Neuronal stem cell (in vitro differentiated cells): ENCODE results near the gene GMCL1.

ENCODE experiments used
- DNase-seq: peaks from one replicate; pipeline ENCODE4 v3.0.0-alpha.2; 2013; ENCODE audit warnings: low spot score
- H2AFZ ChIP-seq: one replicate; pipeline ENCODE4 v1.6.1; 2013; ENCODE audit warnings: mild to moderate bottlenecking, low read length, inconsistent platforms
- H2AK5ac ChIP-seq: 2 replicates; pipeline ENCODE4 v1.6.1; 2013; ENCODE audit warnings: low read depth, mild to moderate bottlenecking, inconsistent platforms, low read length, moderate library complexity, mixed read lengths
- H2BK120ac ChIP-seq: 2 replicates; pipeline ENCODE4 v1.6.1; 2013; ENCODE audit warnings: low read depth, mild to moderate bottlenecking, inconsistent platforms, low read length, moderate library complexity, mixed read lengths
- H2BK12ac ChIP-seq: one replicate; pipeline ENCODE4 v1.6.1; 2013; ENCODE audit warnings: low read length, inconsistent platforms
- H2BK15ac ChIP-seq: 2 replicates; pipeline ENCODE4 v1.6.1; 2013; ENCODE audit warnings: mild to moderate bottlenecking, low read length, inconsistent platforms, mixed read lengths
- H2BK5ac ChIP-seq: one replicate; pipeline ENCODE4 v1.6.1; 2013; ENCODE audit warnings: inconsistent platforms, mild to moderate bottlenecking, low read length, moderate library complexity
- H3K14ac ChIP-seq: one replicate; pipeline ENCODE4 v1.6.1; 2013; ENCODE audit warnings: low read length, inconsistent platforms
- H3K18ac ChIP-seq: 2 replicates; pipeline ENCODE4 v1.6.1; 2013; ENCODE audit warnings: low read length, inconsistent platforms
- H3K23ac ChIP-seq: 2 replicates; pipeline ENCODE4 v1.6.1; 2013; ENCODE audit warnings: low read depth, mild to moderate bottlenecking, mixed read lengths, low read length, inconsistent platforms; ENCODE audit not compliant: poor library complexity
- H3K27ac ChIP-seq: replicated peaks from 3 replicates; pipeline ENCODE4 v1.5.1; 2013; ENCODE audit warnings: low read length, inconsistent platforms
- H3K27me3 ChIP-seq, 3 experiments: 2 replicates each; pipeline ENCODE4 v1.6.1; 2013; ENCODE audit warnings: low read length in 3 of 3, mild to moderate bottlenecking in 2 of 3, inconsistent platforms in 1 of 3, low read depth in 1 of 3, mixed read lengths in 1 of 3, moderate library complexity in 1 of 3; ENCODE audit not compliant: control insufficient read depth in 3 of 3, insufficient read depth in 3 of 3
- H3K36me3 ChIP-seq, 2 donors: replicated peaks in 1 of 2; 2 replicates each; pipeline ENCODE4 v1.6.1; 2013; ENCODE audit warnings: low read length in 2 of 2; ENCODE audit not compliant: control insufficient read depth in 2 of 2, insufficient read depth in 2 of 2
- H3K4ac ChIP-seq: 2 replicates; pipeline ENCODE4 v1.6.1; 2013; ENCODE audit warnings: inconsistent platforms, mild to moderate bottlenecking, low read length, moderate library complexity
- H3K4me1 ChIP-seq, 2 donors: 1 replicate in 1 of 2; 2 replicates in 1 of 2; pipeline ENCODE4 v1.6.1; 2013; ENCODE audit warnings: low read length in 2 of 2, low read depth in 1 of 2; ENCODE audit not compliant: control insufficient read depth in 2 of 2, insufficient read depth in 1 of 2
- H3K4me2 ChIP-seq: one replicate; pipeline ENCODE4 v1.6.1; 2013; ENCODE audit warnings: mild to moderate bottlenecking, low read length, inconsistent platforms; ENCODE audit not compliant: insufficient read depth, poor library complexity, severe bottlenecking
- H3K4me3 ChIP-seq, 2 donors: 2 replicates each; pipeline ENCODE4 v1.5.1; 2013; ENCODE audit warnings: low read length in 2 of 2, mild to moderate bottlenecking in 2 of 2, inconsistent platforms in 1 of 2, moderate library complexity in 1 of 2
- H3K79me1 ChIP-seq: one replicate; pipeline ENCODE4 v1.6.1; 2013; ENCODE audit warnings: low read depth, mild to moderate bottlenecking, inconsistent platforms, low read length, moderate library complexity
- H3K9ac ChIP-seq: one replicate; pipeline ENCODE4 v1.6.1; 2013; ENCODE audit warnings: mild to moderate bottlenecking, low read depth, low read length, inconsistent platforms; ENCODE audit not compliant: poor library complexity
- H3K9me3 ChIP-seq, 2 donors: replicated peaks in 1 of 2; 2 replicates each; pipeline versions ENCODE3 to v1.6.1; 2013; ENCODE audit warnings: low read length in 2 of 2, mild to moderate bottlenecking in 2 of 2, inconsistent platforms in 1 of 2, low read depth in 1 of 2, mixed read lengths in 1 of 2, moderate library complexity in 1 of 2; ENCODE audit not compliant: control insufficient read depth in 2 of 2, insufficient read depth in 1 of 2
- H4K8ac ChIP-seq: one replicate; pipeline ENCODE4 v1.6.1; 2013; ENCODE audit warnings: low read depth, mild to moderate bottlenecking, inconsistent platforms, low read length, moderate library complexity
- H4K91ac ChIP-seq: one replicate; pipeline ENCODE4 v1.6.1; 2013; ENCODE audit warnings: low read length, low read depth, mild to moderate bottlenecking, inconsistent platforms; ENCODE audit not compliant: poor library complexity
- WGBS, 2 donors: extraction: QIAGEN DNeasy Blood & Tissue Kit; methylation state at CpG; one replicate each; pipeline ENCODE4 v1.1.7; 2013; ENCODE audit warnings: missing lambda C conversion rate in 2 of 2, mixed read lengths in 1 of 2; ENCODE audit not compliant: insufficient read length in 2 of 2, insufficient replicate concordance in 1 of 2; ENCODE audit errors: extremely low coverage in 2 of 2; 5-methylcytosine and 5-hydroxymethylcytosine counted together

GMCL1 gene

GRCh38 chr2:69843993-69844392 is 14.5 kb downstream of the GMCL1 start:
- no peak overlapping the region for H2AK5ac ChIP-seq
- no peak overlapping the region for H3K18ac ChIP-seq
- peaks cover 15 to 92% of the 10 kb centered on the region in 2 donors for H3K36me3 ChIP-seq
- H3K27me3 ChIP-seq = no peaks in the 10 kb centered on the region
- no peak overlapping the region for H3K9ac ChIP-seq
- H3K14ac ChIP-seq = no peak overlapping the region
- H3K27ac ChIP-seq = no peak overlapping the region
- H4K8ac ChIP-seq = no peak overlapping the region
- H3K4ac ChIP-seq = no peak overlapping the region
- H2AFZ ChIP-seq = no peak overlapping the region
- no peak overlapping the region for H2BK15ac ChIP-seq
- no peak overlapping the region for H3K4me2 ChIP-seq
- DNase-seq = no peak
- H2BK120ac ChIP-seq = no peak overlapping the region
- no peak overlapping the region for H4K91ac ChIP-seq
- H3K9me3 ChIP-seq = no peaks in the 10 kb centered on the region
- no peaks in the 10 kb centered on the region for H3K79me1 ChIP-seq
- no peaks in the 10 kb centered on the region for H3K4me1 ChIP-seq
- no peak overlapping the region for H2BK12ac ChIP-seq
- no peak overlapping the region for H3K4me3 ChIP-seq
- no peak overlapping the region for H2BK5ac ChIP-seq
- H3K23ac ChIP-seq = no peak overlapping the region

- Histone ChIP-seq H2BK5ac (no peak overlapping the region), H2BK12ac (no peak overlapping the region), H2AFZ (no peak overlapping the region), H2AK5ac (no peak overlapping the region), H3K9me3 (no peaks in the 10 kb centered on the region), H2BK120ac (no peak overlapping the region), H3K27ac (no peak overlapping the region), H4K91ac (no peak overlapping the region), H3K36me3 (peaks cover 18 to 92% of the 10 kb centered on the region in 2 donors), H3K4me2 (no peak overlapping the region), H3K23ac (no peak overlapping the region), H3K18ac (no peak overlapping the region), H3K4me1 (no peaks in the 10 kb centered on the region), H3K14ac (no peak overlapping the region), H3K9ac (no peak overlapping the region), H4K8ac (no peak overlapping the region), H3K4ac (no peak overlapping the region), H3K79me1 (no peaks in the 10 kb centered on the region), H3K4me3 (no peak overlapping the region), H3K27me3 (no peaks in the 10 kb centered on the region), H2BK15ac (no peak overlapping the region)
- no CpG with 5 or more reads among the region's 3 CpGs for WGBS, 2 donors
- no peak for DNase-seq
These were observed 15.1 kb downstream of the GMCL1 start for GRCh38 chr2:69844560-69844959.

GRCh38 chr2:69846182-69847067 is 17.0 kb downstream of the GMCL1 start:
- Histone ChIP-seq H3K4me1 (no peaks in the 10 kb centered on the region), H2BK12ac (no peak overlapping the region), H3K23ac (no peak overlapping the region), H2BK120ac (no peak overlapping the region), H4K8ac (no peak overlapping the region), H3K79me1 (no peaks in the 10 kb centered on the region), H3K14ac (no peak overlapping the region), H3K27ac (no peak overlapping the region), H3K36me3 (peaks cover 21 to 94% of the 10 kb centered on the region in 2 donors), H2AFZ (no peak overlapping the region), H3K9me3 (no peaks in the 10 kb centered on the region), H3K18ac (no peak overlapping the region), H3K27me3 (no peaks in the 10 kb centered on the region), H3K4ac (no peak overlapping the region), H2AK5ac (no peak overlapping the region), H2BK5ac (no peak overlapping the region), H3K4me3 (no peak overlapping the region), H2BK15ac (no peak overlapping the region), H3K4me2 (no peak overlapping the region), H3K9ac (no peak overlapping the region), H4K91ac (no peak overlapping the region)
- no peak for DNase-seq
- no CpG with 5 or more reads among the region's 9 CpGs for WGBS, 2 donors

- no peak overlapping the region for H2BK120ac ChIP-seq
These were observed 17.8 kb downstream of the GMCL1 start for GRCh38 chr2:69847068-69847828.

More at GRCh38 chr2:69847068-69847828, 17.8 kb downstream of the GMCL1 start:
- Histone ChIP-seq H3K4ac (no peak overlapping the region), H2AK5ac (no peak overlapping the region), H4K91ac (no peak overlapping the region), H4K8ac (no peak overlapping the region), H3K9ac (no peak overlapping the region), H3K14ac (no peak overlapping the region), H3K4me2 (no peak overlapping the region), H3K23ac (no peak overlapping the region), H3K27me3 (no peaks in the 10 kb centered on the region), H2AFZ (no peak overlapping the region), H2BK5ac (no peak overlapping the region), H3K36me3 (peaks cover 22 to 95% of the 10 kb centered on the region in 2 donors), H2BK12ac (no peak overlapping the region), H2BK15ac (no peak overlapping the region), H3K4me3 (no peak overlapping the region), H3K79me1 (no peaks in the 10 kb centered on the region), H3K4me1 (no peaks in the 10 kb centered on the region), H3K18ac (no peak overlapping the region), H3K9me3 (no peaks in the 10 kb centered on the region), H3K27ac (no peak overlapping the region)
- DNase-seq = no peak
- no CpG with 5 or more reads among the region's 5 CpGs for WGBS, 2 donors
